Hippocampal formation (tissue), 2 donors: ENCODE data around the gene MEF2A.
"Not testable (repeated sequence)": the region's sequence is repeated elsewhere in the genome, so short reads cannot be mapped to it uniquely, and the experiment has no call there.

Source experiments
- DNase-seq, 2 donors: peaks; one replicate each; lab custom pipeline; 2025; lab: John Stamatoyannopoulos, UW

Gene MEF2A

DNA sequence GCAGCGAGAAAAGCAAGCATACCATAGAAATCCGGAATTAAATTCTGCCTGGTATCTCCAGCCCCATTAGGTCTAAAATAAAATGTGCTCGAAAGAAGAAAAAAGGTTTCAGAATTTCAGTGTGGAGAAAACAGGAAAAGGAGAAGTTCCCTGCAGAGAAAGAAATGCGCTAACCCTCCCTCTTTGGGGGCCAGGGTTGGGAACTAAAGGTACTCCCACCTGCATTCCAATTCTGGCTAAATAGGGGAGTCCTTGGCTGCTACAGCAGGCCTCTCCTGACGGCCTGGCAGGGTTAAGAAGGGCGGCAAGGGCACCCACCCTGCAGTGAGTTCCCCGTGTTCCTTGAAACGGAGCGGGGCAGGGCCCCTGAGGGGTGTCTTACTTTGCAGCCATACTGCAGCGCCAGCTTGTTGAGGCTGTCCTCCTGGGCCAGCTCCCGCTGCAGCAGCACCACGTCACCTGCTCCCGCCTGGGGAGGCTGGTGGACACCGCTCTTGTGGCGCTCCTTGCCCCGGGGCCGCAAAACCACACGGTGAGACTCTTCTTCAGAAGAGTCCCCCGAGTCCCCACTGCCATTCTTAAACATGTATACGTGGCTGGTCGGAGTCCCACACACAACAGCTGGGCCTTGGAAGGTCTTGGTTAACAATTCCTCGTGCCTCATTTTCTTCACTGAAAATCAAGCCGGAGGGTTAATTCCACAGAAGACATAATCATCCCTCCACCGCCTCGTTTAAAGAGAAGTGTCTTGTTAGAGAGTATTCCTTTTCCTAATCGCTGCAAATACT lies 165.7 kb downstream of the MEF2A start:
- no peak for DNase-seq

DNA sequence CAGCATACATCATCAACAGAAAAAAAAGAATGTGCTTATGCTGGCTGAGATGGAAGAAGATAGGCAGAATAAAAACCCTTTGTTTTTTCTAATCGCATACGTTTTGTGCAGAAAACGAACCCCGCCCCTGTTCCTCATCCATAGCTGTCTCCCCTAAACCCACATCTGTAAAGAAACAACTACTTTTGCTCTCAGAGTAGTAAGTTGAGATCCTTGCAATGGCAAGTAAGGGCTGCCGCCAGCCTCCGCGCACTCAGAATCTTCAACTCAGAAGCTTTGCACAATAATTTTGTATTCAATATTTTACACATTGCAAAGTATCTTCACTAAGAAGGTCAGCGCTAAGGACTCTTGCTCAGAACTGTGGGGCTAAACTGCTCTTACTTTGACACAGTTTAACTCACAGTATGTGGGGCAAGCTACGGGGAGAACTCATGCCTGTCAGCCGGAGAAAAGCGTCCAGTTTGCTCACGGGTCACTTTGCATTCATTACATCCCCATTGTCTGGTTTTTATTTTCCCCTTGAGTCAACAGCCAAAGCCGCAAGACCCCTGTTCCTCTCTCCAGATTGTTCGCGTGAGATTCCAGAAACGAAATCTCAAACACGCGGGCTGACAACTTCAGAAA lies 166.5 kb downstream of the MEF2A start:
- no peak for DNase-seq

- DNase-seq = no peak
Observed at GRCh38 chr15:99732751-99733267, 167.0 kb downstream of the MEF2A start.

DNA sequence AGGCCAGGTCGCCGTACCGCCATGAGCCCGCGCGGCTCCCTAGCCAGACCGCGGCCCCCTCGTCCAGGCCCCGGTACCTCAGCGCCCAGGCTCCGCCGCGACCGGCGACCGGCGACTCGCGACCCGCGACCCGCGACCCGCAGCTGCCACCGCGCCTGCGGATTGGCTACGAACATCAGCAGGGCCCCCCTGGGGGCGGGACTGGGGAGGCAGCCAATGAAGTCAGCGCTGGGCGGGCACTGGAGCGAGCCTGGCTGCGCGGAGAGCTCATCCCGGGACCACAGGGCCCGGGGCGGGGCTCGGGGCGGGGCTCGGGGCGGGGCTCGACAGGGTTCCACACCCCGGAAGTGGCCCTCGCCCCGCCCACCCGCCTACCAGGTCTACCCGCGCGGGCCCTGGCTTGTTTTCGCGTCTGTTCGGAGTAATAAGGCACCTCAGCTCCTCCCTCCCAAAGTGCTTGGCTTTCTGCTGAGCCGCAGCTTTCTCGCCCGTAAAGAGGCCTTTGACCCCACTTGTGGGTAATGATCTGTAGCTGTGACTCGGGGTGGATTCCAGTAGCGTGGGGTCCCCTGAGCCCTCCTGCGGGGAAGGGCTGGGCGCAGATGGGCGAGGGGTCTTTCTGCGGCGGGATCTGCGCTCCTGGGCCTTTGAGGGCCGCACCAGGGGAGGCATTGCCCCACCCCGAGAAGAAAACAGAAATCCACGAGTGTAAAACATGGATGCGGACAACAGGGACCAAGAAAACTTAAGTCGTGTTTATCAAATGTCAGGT lies 167.7 kb downstream of the MEF2A start, which contains the start of gene LYSMD4:
TSS of gene LYSMD4 (minus strand) at position 170 of the 772 bp plus-strand sequence. CDS start 1,438 bp downstream, outside the sequence.
- peak; percentile 96 to 98 for DNase-seq

- DNase-seq = not testable (repeated sequence)
Observed at GRCh38 chr15:99734040-99734291, 168.2 kb downstream of the MEF2A start.

DNA sequence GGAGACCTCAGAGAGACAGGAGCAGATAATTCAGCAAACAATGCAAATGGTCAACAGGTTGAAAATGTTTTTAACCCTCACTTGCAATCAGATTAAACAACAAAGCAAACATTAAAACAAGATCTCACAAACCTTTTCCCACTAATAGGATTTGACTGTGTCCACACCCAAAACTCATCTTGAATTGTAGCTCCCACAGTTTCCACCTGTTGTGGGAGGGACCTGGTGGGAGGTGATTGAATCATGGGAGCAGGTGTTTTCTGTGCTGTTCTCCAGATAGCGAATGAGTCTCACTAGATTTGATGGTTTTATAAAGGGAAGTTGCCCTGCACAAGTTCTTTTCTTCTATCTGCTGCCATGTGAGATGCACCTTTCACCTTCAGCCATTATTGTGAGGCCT lies 168.8 kb downstream of the MEF2A start:
- DNase-seq = no peak

DNA sequence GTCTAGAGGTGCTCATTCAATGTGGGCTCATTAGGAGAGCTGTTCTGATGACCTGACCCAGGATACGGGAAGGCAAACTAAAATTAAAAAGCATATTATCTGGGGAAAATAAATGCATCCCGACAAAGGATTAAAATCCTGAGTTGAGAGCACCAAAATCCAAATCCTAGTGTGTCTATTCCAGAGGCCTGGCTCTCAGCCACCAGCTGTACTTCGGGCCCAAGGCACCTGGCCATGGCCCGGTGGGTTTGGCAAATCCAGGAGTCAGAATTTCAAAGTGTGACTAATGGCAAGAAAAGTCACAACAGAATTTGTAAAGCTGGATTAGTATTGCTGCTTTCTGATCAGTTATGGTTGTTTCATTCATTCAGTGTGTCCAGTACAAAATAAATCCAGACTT lies 170.1 kb downstream of the MEF2A start:
- DNase-seq = no peak

GRCh38 chr15:99736702-99737101 lies 170.9 kb downstream of the MEF2A start:
- no peak for DNase-seq

DNA sequence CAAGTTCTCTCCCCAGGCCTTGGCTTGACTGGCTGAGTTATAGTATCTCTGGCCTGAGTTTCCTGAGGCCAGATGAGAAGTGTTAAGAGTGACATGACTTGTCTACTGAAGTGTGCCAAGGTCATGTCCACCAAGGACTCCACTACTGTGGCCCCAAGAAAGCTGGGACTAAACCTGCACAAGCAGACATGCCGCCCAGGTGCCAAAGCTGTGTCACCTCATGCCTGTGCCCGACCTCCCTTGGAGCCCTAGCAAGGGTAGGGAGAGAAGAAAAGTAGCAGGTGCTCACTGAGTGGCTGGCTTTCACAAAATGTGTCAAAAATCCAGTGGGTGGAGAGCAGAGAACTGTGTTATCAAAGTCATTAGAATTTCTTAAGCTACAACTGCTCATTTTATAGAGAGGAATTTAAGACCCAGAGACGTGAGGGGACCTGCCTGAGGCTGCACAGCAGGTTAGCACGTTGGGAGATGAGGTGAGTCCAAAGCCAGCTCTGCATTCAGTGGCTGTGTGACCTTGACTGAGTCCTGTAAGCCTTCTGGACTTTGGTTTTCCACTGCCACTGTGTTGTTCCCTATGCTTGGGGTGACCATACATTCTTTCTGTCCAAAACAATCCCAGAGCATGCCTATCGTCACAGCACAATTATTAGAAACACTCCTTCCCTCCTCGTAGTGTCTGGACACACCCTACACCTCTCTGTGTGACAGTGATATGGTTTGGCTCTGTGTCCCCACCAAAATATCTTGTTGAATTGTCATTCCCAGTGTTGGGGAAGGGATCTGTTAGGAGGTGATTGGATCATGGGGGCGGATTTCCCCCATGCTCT lies 172.4 kb downstream of the MEF2A start:
- no peak for DNase-seq

GRCh38 chr15:99741835-99742234 lies 176.1 kb downstream of the MEF2A start:
- no peak for DNase-seq

GRCh38 chr15:99744142-99744541 lies 178.4 kb downstream of the MEF2A start:
- no peak for DNase-seq

GRCh38 chr15:99745370-99746086 lies 179.7 kb downstream of the MEF2A start:
- no peak for DNase-seq

DNA sequence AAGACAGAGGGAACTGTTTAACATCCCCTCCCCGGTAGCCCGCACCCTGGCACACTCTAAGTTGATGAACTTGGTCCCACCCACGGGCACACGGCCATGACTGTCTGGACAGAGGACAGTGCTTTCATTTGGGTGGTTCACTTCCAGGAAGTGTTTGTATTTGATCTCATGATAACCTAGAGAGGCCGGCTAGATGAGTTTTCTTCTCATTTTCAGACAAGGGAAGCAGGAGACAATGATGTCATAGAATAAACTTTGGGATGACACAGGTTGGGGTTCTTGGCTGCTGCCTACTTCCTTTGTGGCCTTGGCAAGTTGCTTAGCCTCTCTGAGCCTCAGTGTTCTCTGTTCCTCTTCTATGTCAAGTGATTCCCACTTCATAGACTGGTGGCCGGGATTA lies 183.6 kb downstream of the MEF2A start:
- no peak for DNase-seq

DNA sequence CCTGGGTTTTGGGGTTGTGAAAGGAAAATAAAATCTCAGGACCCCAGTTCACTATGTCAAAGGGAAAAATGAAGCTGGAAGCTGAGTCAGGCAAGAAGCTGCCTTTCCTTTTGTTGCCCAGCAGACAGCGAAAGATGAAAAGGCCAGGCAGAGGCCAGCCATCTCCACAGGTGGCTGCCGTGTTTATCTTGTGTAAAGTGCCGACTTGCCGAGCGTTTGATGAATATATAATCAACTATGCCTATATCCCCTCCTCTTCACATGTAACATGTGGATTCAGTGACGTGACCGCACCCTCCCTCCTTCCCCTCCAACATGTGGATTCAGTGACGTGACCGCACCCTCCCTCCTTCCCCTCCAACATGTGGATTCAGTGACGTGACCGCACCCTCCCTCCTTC lies 184.5 kb downstream of the MEF2A start:
- not testable (repeated sequence) for DNase-seq

DNA sequence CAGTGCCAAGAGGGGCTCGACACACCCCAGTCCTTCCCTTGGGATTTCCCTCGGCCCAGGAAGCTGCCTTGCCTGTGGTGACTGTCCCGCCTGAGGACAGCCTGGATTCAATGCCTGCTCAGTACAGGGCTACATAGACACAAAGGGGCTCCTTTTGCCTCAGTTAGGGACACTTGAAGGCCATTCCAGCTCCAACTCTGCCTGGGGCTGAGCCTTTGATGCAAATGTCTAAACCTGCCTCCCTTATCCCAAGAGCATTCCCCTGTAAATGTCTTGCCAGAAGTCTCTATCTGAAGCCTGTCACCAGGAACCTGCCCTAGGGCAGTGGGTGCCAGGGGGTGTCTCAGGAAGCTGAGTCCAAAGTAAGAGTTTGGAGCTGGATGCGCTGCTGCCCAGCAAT lies 186.8 kb downstream of the MEF2A start:
- no peak for DNase-seq

- DNase-seq = no peak
Observed at GRCh38 chr15:99753066-99753465, 187.3 kb downstream of the MEF2A start.

- peak; percentile 36 to 85 for DNase-seq
Observed at GRCh38 chr15:99755692-99756409, 190.1 kb downstream of the MEF2A start.

DNA sequence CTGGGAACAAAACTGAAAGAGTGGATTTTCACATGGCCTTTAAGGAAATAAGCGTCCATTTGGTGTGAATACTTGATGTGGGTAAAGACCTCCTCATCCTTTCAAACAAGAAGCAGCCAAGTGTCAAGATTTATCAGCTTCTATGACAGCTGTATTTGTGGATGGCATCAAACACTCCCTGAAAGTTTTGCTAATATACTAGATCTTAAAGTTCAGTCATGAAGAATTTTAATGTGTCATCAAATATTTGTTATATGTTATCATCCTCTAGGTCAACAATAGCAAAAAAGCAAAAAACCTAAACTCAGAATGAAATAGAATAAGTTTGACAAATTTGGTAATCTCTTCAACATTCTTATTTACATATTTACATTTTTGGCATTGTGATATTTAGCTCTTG lies 196.5 kb downstream of the MEF2A start:
- no peak for DNase-seq

GRCh38 chr15:99763827-99764226 lies 198.0 kb downstream of the MEF2A start:
- DNase-seq = no peak

DNA sequence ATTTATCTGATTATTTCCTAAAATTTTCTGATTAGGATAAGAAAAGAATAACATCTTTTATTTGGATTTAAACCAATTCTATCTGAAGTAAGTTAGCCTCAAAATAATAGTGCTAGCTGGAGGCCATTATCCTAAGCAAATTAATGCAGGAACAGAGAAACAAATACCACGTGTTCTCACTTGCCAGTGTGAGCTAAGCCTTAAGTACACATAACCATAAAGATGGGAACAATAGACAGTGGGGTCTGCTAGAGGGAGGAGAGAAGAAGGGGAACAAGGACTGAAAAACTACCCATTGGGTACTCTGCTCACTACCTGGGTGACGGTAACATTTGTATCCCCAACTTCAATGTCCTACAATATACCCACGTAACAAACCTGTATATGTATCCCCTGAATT lies 198.7 kb downstream of the MEF2A start:
- DNase-seq = no peak
